ENCODE measurements around the gene TET1.

- TF ChIP-seq EZH2 (IDR thresholded peaks at IDR 0.05; ENCODE audit: insufficient read depth, poor library complexity, severe bottlenecking) (no peak), EZH2phosphoT487 (IDR thresholded peaks at IDR 0.05; ENCODE audit: insufficient read depth, low read depth) (no peak)
Measured at GRCh38 chr10:68602434-68602833, 42.3 kb downstream of the TET1 start.
